H54 (cell line): ENCODE data around the gene CANX.
"Not testable (repeated sequence)": the region's sequence is repeated elsewhere in the genome, so short reads cannot be mapped to it uniquely, and the experiment has no call there.

Experiments used
- DNase-seq: peaks from one replicate; pipeline ENCODE4 v3.0.0; 2011; ENCODE audit warnings: low spot score, mixed read lengths; ENCODE audit not compliant: insufficient read length
- FAIRE-seq: peaks from 3 replicates; lab custom pipeline; 2011; peaks lifted over from hg19 to GRCh38; lab: Jason Lieb, UNC
- POLR2A ChIP-seq: IDR thresholded peaks from 2 replicates; pipeline ENCODE4 v1.6.1; 2011; ENCODE audit warnings: low read depth, mild to moderate bottlenecking, low read length

The CANX gene

DNA sequence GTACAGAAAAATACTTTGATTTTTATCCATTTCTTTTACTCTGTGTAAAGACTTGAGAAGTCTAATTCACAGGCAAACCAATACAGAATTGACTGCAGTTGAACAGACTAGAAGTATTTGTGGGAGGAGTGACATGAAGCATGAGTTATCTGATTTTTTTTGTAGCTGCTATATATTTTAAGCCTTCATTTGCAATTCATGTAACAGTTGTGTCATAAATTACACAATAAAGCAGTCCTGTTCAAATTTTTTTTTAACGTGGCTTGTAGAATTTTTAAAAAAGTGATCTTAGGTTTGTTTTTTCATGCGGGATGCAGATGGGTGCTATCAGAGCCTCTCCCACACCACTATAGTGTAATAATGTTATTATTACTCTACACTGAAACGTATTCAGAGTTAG is 31.0 kb downstream of the CANX start:
- FAIRE-seq, result no peak
- DNase-seq, result no peak
- no peak for TF ChIP-seq POLR2A

- TF ChIP-seq POLR2A, result no peak
- DNase-seq (no peak), FAIRE-seq (no peak)
Observed at GRCh38 chr5:179730356-179730755, 31.6 kb downstream of the CANX start.

DNA sequence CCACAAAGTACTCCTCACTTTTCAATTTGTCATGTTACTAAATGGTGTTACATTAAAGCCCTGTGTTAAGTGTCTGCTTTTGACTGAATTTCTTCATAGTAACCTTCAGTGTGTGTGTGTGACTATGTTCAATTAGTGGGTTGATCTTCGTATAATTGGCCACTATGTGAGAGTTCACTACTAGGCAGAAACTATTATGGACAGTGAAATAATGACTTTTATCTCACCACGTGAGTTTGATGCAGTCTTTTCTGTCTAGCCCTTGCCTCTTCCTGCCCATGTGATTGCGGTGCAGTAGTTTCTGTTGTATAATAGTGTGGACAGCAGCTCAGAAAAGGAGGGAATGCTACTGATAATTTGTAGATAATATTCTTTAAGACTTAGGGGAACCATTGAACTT is 32.1 kb downstream of the CANX start:
- FAIRE-seq, result no peak

GRCh38 chr5:179731791-179732411 is 33.1 kb downstream of the CANX start:
- no peak for TF ChIP-seq POLR2A
- peak; percentile 48 for DNase-seq
- no peak for FAIRE-seq

More for the DNA sequence above, 32.1 kb downstream of the CANX start:
- no peak for DNase-seq
- TF ChIP-seq POLR2A, result no peak

DNA sequence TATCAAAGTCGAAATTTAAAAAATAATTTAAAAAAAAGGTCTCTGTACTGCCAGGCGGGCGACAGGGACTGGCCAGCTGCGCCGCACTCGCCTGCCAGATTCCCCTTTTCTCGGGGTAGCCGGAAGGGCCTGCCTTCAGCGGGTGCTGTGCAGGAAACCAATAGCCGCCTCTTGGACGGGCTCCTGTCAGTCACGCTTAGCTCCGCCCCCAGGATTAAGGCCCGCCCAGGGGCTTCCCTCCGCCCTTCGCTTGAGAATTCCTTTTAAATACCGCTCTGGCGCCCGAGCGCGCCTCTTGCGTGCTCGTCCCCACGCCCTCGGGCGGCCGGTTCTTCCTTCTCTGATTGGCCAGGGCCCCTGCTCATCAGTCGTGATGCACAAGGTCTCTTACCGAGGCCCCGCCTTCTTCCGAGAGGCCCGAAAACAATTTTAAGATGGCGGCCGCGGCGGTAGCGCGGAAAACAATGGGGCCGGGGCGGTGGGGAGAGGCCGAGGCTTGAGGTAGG is 33.7 kb downstream of the CANX start, which contains the start of gene MAML1:
Gene MAML1, plus strand, starts transcription at position 411 of the 506 bp plus-strand sequence. CDS start 291 bp downstream, outside the sequence.
- TF ChIP-seq POLR2A, result peak; percentile 70
- FAIRE-seq (peak; percentile 84), DNase-seq (peak; percentile 97)

DNA sequence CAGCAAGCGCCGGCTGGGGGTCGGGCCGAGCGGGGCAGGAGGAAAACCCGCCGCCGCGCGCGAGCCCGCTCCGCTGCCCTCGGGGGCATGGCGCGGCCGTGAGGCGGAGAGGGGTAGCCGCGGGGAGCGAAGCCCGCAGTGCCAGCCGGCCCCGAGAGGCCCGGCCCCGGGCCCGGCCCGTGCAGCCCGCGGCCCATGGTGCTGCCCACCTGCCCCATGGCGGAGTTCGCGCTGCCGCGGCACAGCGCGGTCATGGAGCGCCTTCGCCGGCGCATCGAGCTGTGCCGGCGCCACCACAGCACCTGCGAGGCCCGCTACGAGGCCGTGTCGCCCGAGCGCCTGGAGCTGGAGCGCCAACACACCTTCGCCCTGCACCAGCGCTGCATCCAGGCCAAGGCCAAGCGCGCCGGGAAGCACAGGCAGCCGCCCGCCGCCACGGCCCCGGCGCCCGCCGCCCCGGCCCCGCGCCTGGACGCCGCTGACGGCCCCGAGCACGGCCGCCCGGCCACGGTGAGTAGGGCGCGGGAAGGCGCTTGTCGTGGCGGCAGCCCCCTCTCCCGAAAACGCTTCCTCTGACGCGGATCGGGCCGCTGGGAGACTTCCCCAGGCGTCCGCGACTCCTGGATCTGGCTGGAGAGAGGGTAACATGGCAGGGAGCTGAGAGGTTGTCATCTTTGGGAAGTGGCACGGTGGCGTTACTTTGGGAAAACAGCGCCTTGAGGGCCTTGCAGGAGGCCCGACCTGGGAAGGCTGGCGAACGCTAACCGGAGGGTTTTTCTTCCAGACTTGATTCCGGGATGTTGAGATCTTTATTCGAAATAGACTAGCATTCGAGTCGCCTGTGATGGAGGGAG is 34.4 kb downstream of the CANX start:
- TF ChIP-seq POLR2A, result 0 out of 2 replicates have a peak, but pooled peaks have one; percentile 13
- DNase-seq, result peak; percentile 50
- no peak for FAIRE-seq

- DNase-seq (no peak), FAIRE-seq (no peak)
- TF ChIP-seq POLR2A, result no peak
Observed at GRCh38 chr5:179733772-179734126, 35.0 kb downstream of the CANX start.

DNA sequence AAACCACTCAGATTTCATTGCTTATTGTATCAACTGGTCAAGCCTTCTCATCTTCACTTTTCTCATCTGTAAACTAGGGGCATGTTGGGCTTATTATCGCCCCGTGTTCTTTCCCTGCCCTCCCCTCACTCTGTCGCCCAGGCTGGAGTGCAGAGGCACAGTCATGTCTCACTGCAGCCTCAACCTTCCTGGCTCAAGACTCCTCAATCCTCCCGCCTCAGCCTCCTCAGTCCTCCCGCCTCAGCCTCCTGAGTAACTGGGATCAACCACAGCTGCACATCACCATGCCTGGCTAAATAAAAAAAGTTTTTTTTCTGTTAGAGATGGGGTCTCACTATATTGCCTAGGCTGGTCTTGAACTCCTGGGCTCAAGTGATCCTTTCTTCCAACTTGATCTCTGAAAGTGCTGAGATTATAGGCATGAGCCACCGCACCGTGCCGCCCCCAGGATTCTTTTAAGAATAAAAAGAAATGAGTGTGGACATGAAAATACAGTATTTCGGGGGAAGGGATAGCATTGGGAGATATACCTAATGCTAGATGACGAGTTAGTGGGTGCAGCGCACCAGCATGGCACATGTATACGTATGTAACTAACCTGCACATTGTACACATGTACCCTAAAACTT is 35.9 kb downstream of the CANX start:
- DNase-seq, result no peak
- no peak for TF ChIP-seq POLR2A
- FAIRE-seq, result no peak

GRCh38 chr5:179738742-179739141 is 40.0 kb downstream of the CANX start:
- no peak for FAIRE-seq
- no peak for DNase-seq
- TF ChIP-seq POLR2A, result no peak

DNA sequence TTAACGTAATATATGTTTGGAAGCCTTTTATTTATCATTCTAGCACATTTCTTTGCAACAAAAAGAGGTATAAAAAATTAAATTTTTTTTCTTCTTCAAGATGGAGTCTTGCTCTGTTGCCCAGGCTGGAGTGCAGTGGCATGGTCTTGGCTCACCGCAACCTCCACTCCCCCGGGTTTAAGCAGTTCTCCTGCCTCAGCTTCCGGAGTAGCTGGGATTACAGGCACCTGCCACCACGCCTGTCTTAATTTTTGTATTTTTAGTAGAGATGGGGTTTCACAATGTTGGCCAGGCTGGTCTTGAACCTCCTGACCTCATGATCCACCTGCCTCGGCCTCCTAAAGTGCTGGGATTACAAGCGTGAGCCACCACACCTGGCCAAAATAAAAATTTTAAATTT is 45.3 kb downstream of the CANX start:
- not testable (repeated sequence) for FAIRE-seq, DNase-seq

GRCh38 chr5:179746872-179747271 is 48.1 kb downstream of the CANX start:
- DNase-seq, result no peak
- no peak for FAIRE-seq
- TF ChIP-seq POLR2A, result no peak

GRCh38 chr5:179747811-179748210 is 49.0 kb downstream of the CANX start:
- DNase-seq, result no peak
- no peak for FAIRE-seq
- TF ChIP-seq POLR2A, result no peak

GRCh38 chr5:179749857-179750508 is 51.2 kb downstream of the CANX start:
- FAIRE-seq, result no peak

More at GRCh38 chr5:179749857-179750508, 51.2 kb downstream of the CANX start:
- no peak for DNase-seq
- no peak for TF ChIP-seq POLR2A
